OCI-LY3 (cell line): Measurements from ENCODE around the gene GPR150.
A peak's percentile ranks its signal among the peaks of the same experiment; 100 is the strongest.

Experiments
- H2AFZ ChIP-seq: fragments of 200-600, 300-600 bp; shearing (Covaris generic); 2 replicates; pipeline ENCODE4 v1.6.0; 2014; ENCODE audit warnings: antibody characterized with exemption, low read depth, low read length
- H3K27ac ChIP-seq: fragments of 200-600, 300-600 bp; sonication (generic); 2 replicates; pipeline ENCODE4 v1.5.1; 2014; ENCODE audit warnings: mild to moderate bottlenecking, low read length, moderate library complexity, mixed read lengths
- H3K27me3 ChIP-seq: fragments of 200-600, 300-600 bp; sonication (generic); 2 replicates; pipeline ENCODE4 v1.6.1; 2014; ENCODE audit warnings: low read depth, low read length, mixed read lengths
- H3K36me3 ChIP-seq: fragments of 200-600, 300-600 bp; sonication (generic); replicated peaks from 2 replicates; pipeline ENCODE3; 2014; ENCODE audit warnings: low read depth, low read length, mixed read lengths
- H3K4me1 ChIP-seq: fragments of 300-600, 200-600 bp; sonication (generic); 2 replicates; pipeline ENCODE4 v1.6.1; 2014; ENCODE audit warnings: low read length, mixed read lengths
- H3K4me2 ChIP-seq: fragments of 200-600, 300-600 bp; sonication (generic); 2 replicates; pipeline ENCODE4 v1.6.1; 2014; ENCODE audit warnings: low read length, mixed read lengths
- H3K4me3 ChIP-seq: fragments of 300-600, 200-600 bp; sonication (generic); 2 replicates; pipeline ENCODE4 v1.5.1; 2014; ENCODE audit warnings: antibody characterized with exemption, mild to moderate bottlenecking, low read length, moderate library complexity
- H3K79me2 ChIP-seq: fragments of 300-600, 200-600 bp; shearing (Covaris generic); 2 replicates; pipeline ENCODE4 v1.6.1; 2014; ENCODE audit warnings: mild to moderate bottlenecking, low read length, mixed read lengths
- H3K9ac ChIP-seq: fragments of 300-600, 200-600 bp; shearing (Covaris generic); 2 replicates; pipeline ENCODE4 v1.6.0; 2014; ENCODE audit warnings: mild to moderate bottlenecking, low read length, moderate library complexity
- H3K9me3 ChIP-seq: fragments of 200-600, 300-600 bp; shearing (Covaris generic); 2 replicates; pipeline ENCODE4 v1.6.1; 2014; ENCODE audit warnings: low read length, mixed read lengths; ENCODE audit not compliant: insufficient read depth
- H4K20me1 ChIP-seq: fragments of 200-600, 300-600 bp; sonication (generic); 2 replicates; pipeline ENCODE4 v1.6.1; 2016; ENCODE audit warnings: low read length, mixed read lengths; ENCODE audit not compliant: insufficient read depth
- EZH2phosphoT487 ChIP-seq: fragments of 200-600 bp; shearing (Covaris generic); IDR thresholded peaks from 2 replicates; pipeline ENCODE4 v1.6.1; 2018; ENCODE audit warnings: antibody characterized with exemption, mixed run types, low read depth
- TF ChIP-seq, protein P1 (sequence below): fragments of 200-600, 300-600 bp; sonication (generic); IDR thresholded peaks from 2 replicates; pipeline ENCODE4 v1.5.1; 2014; ENCODE audit warnings: antibody characterized with exemption, low read length, low read depth

Gene GPR150

DNA sequence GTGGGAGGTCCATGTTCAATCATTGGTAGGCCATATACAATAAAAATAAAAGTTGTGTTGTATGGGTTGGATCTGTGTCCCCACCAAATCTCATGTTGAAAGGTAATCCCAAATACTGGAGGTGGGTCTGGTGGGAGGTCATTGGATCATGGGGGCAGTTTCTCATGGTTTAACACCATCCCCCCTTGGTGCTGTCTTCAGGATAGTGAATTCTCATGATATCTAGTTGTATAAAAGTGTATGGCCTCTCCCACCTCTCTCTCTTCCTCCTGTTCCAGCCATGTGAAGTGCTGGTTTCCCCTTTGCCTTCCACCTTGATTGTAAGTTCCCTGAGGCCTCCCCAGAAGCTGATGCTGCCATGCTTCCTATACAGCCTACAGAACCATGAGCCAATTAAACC lies 47.8 kb downstream of the GPR150 start:
- Histone ChIP-seq H3K4me3 (no peak overlapping the region), H3K27me3 (no peaks in the 10 kb centered on the region), H3K9ac (no peak overlapping the region), H3K36me3 (no peaks in the 10 kb centered on the region), H2AFZ (no peak overlapping the region), H3K79me2 (no peaks in the 10 kb centered on the region), H3K9me3 (no peaks in the 10 kb centered on the region), H3K4me1 (peaks cover 21% of the 10 kb centered on the region), H3K27ac (no peak overlapping the region), H3K4me2 (no peak overlapping the region), H4K20me1 (no peaks in the 10 kb centered on the region)
- TF ChIP-seq, protein P1, sequence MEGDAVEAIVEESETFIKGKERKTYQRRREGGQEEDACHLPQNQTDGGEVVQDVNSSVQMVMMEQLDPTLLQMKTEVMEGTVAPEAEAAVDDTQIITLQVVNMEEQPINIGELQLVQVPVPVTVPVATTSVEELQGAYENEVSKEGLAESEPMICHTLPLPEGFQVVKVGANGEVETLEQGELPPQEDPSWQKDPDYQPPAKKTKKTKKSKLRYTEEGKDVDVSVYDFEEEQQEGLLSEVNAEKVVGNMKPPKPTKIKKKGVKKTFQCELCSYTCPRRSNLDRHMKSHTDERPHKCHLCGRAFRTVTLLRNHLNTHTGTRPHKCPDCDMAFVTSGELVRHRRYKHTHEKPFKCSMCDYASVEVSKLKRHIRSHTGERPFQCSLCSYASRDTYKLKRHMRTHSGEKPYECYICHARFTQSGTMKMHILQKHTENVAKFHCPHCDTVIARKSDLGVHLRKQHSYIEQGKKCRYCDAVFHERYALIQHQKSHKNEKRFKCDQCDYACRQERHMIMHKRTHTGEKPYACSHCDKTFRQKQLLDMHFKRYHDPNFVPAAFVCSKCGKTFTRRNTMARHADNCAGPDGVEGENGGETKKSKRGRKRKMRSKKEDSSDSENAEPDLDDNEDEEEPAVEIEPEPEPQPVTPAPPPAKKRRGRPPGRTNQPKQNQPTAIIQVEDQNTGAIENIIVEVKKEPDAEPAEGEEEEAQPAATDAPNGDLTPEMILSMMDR, result no peak
- no peak for TF ChIP-seq EZH2phosphoT487

DNA sequence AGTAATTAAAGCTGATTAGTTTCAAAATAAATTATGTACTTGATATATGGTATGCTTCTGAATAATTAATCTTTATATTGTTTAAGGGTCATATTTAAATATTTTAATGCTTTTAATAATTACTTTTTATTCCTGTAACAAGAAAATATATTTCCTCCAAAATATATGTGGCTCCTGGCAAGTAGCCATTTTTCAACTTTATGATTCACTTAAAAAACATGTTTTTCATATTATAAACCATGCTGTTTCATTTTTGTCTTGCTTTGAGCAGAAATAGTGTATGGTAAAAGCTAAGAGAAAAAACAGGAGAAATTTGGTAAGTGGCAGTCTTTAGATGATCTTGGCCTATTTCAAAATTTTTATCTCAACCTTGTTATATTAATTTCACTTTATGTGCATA lies 48.3 kb downstream of the GPR150 start:
- H3K4me3 ChIP-seq, result no peak overlapping the region
- no peaks in the 10 kb centered on the region for H4K20me1 ChIP-seq
- peaks cover 26% of the 10 kb centered on the region for H3K4me1 ChIP-seq
- no peaks in the 10 kb centered on the region for H3K79me2 ChIP-seq
- no peak overlapping the region for H3K9ac ChIP-seq
- H3K27ac ChIP-seq, result no peak overlapping the region
- H2AFZ ChIP-seq, result no peak overlapping the region
- no peaks in the 10 kb centered on the region for H3K9me3 ChIP-seq
- H3K4me2 ChIP-seq, result peak overlapping the region; percentile 32; the same call in 1 of the 2 replicates
- H3K27me3 ChIP-seq, result no peaks in the 10 kb centered on the region
- TF ChIP-seq, protein P1, result no peak
- TF ChIP-seq EZH2phosphoT487, result no peak
- H3K36me3 ChIP-seq, result no peaks in the 10 kb centered on the region

DNA sequence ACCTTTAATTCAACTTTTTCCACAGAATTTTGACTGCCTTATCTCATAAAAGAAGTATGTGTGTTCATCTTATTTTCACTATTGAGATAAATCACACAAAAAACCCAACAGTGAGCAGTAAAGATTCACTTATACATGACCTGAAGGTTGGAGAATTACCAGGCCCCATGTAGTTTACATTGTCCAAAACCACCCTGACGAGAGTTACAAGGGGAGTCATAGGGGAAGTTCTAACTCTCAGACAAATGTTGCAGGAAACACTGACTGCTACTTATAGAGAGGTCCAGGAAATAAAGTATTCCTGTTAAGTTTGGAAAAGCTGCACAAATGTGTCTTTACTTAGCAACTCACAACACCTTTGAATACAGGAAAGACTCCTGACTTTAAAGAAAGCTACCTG lies 48.8 kb downstream of the GPR150 start:
- Histone ChIP-seq H3K9ac (no peak overlapping the region), H3K4me3 (no peak overlapping the region), H3K27me3 (no peaks in the 10 kb centered on the region), H3K79me2 (no peaks in the 10 kb centered on the region), H3K4me1 (peaks cover 31% of the 10 kb centered on the region), H3K27ac (no peak overlapping the region), H2AFZ (peak overlapping the region; percentile 53), H3K36me3 (no peaks in the 10 kb centered on the region), H4K20me1 (no peaks in the 10 kb centered on the region), H3K4me2 (peak overlapping the region; percentile 32; the same call in 1 of the 2 replicates), H3K9me3 (no peaks in the 10 kb centered on the region)
- TF ChIP-seq, protein P1, result no peak
- no peak for TF ChIP-seq EZH2phosphoT487

DNA sequence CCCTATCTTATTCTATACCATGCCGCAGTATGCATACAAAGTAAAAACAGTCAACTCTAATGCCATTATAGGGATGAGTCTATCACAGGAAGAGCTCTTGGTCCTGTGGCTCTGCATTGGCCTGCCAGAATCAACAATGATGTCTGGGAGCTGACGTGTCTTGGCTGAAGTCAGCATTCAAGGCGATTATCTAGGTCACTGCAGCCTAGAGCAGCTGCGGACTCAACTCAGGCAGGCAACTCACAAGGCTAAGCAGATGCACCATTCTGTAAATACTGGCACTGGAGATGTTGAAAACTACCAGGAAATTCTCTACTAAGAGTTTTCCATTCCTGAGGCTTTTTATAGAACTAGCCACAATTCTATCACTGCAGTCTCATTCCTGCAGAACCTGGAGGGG lies 49.7 kb downstream of the GPR150 start:
- H3K9ac ChIP-seq, result no peak overlapping the region
- H3K79me2 ChIP-seq, result no peaks in the 10 kb centered on the region
- H2AFZ ChIP-seq, result no peak overlapping the region
- no peak overlapping the region for H3K4me3 ChIP-seq
- no peaks in the 10 kb centered on the region for H4K20me1 ChIP-seq
- H3K4me1 ChIP-seq, result peaks cover 39% of the 10 kb centered on the region
- TF ChIP-seq, protein P1, result no peak
- no peak for TF ChIP-seq EZH2phosphoT487
- H3K27ac ChIP-seq, result no peak overlapping the region
- no peaks in the 10 kb centered on the region for H3K9me3 ChIP-seq
- no peaks in the 10 kb centered on the region for H3K27me3 ChIP-seq
- no peak overlapping the region for H3K4me2 ChIP-seq
- H3K36me3 ChIP-seq, result no peaks in the 10 kb centered on the region
